GM21717 (cell line): ENCODE measurements around the gene MGAT4B.
A peak's percentile ranks its signal among the peaks of the same experiment; 100 is the strongest.
"Not testable (repeated sequence)": the region's sequence is repeated elsewhere in the genome, so short reads cannot be mapped to it uniquely, and the experiment has no call there.

Source experiments
- ATAC-seq: cut with Tn5 transposase; IDR thresholded peaks from one replicate; pipeline ENCODE4 v1.9.1; 2021; ENCODE audit warnings: mild to moderate bottlenecking, moderate library complexity; ENCODE audit not compliant: unreplicated experiment

The MGAT4B gene

DNA sequence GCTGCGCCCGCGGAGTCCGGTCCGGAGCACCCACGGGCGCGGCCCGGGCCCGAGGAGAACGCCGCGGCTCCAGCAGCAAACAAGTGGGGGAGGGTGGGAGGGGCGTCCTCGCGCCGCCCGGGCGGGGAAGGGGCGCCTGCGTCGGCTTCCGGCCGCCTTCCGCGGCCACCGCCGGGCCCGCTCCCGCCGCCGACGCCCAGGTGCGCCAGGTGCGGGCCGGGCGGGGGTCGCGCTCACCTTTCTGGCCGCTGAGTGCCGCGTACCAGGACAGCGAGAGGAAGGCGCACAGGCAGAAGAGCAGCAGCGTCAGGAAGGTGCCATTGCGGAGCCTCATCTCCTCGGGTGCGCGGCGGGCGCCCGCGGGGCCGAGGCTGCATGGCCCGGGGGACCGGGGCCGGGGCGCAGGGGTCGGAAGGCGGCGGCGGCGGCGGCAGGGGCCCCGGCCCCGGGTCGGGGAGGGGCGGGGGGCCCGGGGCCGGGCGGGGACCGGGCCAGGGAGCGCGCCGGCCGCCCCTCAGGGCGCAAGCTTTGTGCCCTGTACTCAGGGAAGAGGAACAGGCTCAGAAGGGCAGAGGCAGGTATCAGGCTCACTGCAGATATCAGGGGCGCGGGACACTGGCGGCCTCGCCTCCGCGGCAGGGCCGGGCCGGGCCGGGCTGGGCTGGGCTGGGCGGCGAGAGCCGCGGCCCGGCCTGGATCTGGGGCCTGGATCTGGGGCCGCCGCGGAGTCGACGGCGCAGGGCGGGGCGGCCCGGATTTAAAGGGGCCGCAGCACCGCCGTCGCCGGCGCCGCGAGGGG, at the start of gene MGAT4B:
Gene MGAT4B, minus strand, starts transcription at position 617 of the 799 bp plus-strand sequence. Its CDS starts 283 bp downstream, at position 334.
- peak; percentile 63 for ATAC-seq

DNA sequence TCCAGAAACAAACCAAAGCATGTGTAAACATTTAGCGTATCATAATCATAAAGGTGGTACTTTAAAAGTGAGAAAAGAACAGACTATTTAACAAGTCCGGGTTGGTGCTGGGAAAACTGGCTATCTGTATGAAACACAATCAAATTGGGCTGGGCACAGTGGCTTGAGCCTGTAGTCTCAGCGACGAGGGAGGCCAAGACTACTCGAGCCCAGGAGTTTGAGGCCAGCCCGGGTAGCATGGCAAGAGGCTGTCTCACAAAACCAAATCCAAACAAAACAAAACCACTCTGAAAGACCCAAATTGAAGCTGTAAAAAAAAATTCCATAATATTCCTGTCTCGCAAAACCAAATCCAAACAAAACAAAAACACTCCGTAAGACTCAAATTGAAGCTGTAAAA, 47.7 kb upstream of the MGAT4B start:
- ATAC-seq = no peak

DNA sequence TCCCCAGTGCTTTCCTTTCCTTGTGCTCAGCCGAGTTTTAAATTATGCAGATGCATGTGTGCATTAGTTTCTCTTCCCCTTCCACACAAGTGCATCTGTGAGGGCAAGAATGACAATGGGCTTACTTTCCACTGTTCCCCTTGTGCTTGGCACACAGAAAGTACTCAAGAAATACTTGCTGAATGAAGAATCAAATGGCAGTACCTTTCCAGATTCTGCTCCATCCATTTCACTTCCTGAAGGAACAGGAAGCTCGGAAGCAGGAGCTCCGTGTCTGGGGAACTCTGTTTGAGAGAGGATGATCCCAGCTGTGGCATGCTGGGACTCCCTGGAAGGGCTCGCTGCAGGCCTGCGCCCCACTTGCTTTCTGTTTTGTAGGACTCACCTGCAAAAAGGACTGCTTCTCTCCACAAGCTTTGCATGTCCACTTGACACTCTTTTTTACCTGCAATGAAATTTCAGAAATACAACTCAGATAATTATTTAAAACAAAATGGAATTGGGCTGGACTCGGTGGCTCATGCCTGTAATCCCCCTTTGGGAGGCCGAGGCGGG, 46.4 kb upstream of the MGAT4B start:
- ATAC-seq = peak; percentile 91

DNA sequence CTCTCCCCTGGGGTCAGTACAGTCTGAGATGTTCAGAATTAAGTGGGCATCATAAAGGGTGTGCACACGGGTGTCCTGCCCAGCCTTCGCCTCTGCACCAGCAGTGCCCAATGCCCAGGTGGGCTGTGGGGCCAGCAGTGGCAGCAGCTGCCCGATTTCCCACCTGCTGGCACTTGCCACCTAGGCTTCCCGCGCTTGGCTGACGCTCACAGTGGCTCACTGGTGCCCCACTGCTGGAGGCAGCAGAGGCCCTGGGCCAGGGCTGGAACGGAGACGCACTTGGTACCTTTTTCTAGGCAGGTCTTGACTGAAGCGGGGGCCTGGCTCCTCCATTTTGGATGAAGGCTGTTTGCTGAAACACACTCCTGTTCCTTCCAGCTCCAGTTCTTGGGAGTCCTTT, 35.0 kb upstream of the MGAT4B start:
- no peak for ATAC-seq

DNA sequence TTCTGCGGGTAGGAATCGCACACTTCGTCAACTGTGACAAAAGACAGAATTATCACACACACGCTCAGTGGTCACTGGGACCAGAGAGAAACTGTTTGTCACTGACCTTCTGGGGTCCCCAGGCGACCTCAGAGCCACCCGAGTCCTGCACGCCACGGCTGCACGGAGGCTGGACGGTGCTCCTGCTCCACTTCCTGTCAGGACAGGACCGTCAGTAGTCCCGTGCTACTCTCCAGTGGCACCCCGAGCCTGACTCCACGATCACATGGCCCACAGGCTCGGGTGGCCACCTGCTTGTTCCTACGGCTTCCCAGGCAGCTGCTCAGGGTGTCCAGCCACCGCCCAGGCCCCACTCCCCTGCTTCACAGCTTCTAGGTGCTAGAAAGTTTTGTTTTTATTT, 34.1 kb upstream of the MGAT4B start:
- no peak for ATAC-seq

DNA sequence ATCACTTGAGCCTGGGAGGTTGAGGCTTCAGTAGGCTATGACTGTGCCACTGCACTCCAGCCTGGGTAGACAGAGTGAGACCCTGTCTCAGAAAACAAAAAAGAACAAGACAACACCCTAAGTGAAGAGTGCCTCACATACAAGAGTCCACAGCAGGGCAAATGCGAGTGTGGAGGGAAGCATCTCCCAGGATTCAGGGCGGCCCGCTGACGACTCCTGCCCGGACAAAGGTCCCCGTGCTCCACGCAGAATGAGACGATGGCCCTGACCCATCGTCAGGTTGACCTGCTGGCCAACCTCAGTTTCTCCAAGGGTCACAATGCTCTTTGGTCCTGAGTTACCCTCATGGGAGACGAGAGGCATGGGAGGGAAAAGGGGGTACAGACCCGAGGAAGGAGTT, 33.7 kb upstream of the MGAT4B start:
- no peak for ATAC-seq

DNA sequence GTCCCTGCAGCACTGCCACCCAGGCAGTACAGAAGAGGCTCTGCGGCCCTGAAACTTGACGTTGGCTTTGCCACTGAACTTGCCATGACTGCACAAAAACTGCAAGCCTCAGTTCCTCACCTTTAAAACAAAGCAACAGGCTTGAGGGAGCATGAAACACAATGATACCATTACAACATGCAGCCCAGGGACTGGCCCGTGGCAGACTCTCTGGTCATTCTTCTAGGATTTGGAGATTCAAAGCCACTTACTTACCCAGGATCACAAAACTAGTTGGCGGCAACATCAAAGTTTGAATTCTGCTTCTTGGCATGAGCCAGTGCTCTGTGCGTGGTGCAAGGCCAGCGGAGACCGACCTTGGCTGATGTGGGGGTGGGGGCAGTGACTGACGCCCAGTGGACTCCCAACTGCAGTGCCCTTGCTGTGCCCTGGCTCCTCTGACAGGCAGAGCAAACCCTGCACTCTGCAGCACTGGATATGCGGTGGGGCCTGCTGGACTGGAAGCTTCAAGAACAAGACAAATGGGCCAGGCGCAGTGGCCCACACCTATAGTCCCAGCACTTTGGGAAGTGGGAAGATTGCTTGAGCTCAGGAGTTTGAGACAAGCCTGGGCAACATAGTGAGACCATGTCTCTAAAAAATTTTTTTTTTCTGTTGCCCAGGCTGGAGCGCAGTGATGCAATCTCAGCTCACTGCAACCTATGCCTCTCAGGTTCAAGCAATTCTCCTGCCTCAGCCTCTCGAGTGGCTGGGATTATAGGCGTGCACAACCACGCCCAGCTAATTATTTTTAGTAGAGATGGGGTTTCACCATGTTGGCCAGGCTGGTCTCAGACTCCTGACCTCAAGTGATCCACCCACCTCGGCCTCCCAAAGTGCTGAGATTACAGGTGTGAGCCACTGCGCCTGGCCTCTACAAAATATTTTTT, 32.9 kb upstream of the MGAT4B start:
- ATAC-seq = no peak

DNA sequence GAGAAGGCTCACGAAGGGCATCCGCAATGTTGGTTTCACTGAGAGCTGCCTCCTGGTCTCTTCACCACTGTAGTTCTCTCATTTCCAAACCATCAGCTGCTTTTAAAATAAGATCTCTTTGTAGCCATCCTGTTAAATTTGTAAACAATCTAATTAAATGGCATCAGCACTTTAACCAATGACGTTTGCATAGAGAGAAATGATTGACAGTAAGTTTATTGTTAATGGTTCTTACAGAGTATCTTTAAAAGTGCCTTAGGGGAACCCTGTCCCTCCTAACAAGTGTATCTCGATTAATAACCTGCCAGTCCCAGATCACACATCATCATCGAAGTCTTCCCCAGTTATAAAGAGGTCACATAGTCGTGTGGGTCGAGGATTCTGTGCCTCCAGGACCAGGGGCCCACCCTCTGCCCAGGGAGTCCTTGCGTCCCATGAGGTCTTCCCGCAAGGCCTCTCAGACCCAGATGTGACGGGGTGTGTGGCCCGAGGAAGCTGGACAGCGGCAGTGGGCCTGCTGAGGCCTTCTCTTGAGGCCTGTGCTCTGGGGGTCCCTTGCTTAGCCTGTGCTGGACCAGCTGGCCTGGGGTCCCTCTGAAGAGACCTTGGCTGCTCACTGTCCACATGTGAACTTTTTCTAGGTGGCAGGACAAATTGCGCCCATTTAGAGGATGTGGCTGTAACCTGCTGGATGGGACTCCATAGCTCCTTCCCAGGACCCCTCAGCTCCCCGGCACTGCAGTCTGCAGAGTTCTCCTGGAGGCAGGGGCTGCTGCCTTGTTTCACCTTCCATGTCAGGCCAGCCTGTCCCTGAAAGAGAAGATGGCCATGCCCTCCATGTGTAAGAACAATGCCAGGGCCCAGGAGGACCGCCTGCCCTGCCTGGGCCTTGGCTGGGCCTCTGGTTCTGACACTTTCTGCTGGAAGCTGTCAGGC, 30.7 kb upstream of the MGAT4B start:
- ATAC-seq = no peak

DNA sequence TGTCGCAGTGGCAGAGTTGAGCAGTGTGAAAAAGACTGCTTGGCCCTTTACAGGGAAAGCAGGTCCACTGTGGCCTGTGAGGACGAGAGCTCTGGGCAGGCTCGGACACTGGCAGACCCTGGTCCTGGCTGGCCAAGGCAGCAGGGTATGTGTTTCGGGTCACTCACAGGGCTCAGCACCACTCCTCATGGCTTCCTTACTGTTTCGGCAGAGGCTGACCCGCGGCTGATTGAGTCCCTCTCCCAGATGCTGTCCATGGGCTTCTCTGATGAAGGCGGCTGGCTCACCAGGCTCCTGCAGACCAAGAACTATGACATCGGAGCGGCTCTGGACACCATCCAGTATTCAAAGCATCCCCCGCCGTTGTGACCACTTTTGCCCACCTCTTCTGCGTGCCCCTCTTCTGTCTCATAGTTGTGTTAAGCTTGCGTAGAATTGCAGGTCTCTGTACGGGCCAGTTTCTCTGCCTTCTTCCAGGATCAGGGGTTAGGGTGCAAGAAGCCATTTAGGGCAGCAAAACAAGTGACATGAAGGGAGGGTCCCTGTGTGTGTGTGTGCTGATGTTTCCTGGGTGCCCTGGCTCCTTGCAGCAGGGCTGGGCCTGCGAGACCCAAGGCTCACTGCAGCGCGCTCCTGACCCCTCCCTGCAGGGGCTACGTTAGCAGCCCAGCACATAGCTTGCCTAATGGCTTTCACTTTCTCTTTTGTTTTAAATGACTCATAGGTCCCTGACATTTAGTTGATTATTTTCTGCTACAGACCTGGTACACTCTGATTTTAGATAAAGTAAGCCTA, 29.8 kb upstream of the MGAT4B start:
- ATAC-seq = peak; percentile 45

DNA sequence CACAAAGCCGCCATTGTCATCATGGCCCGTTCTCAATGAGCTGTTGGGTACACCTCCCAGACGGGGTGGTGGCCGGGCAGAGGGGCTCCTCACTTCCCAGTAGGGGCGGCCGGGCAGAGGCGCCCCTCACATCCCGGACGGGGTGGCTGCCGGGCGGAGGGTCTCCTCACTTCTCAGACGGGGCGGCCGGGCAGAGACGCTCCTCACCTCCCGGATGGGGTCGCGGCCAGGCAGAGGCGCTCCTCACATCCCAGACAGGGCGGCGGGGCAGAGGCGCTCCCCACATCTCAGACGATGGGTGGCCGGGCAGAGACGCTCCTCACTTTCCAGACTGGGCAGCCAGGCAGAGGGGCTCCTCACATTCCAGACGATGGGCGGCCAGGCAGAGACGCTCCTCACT, 28.2 kb upstream of the MGAT4B start:
- not testable (repeated sequence) for ATAC-seq

DNA sequence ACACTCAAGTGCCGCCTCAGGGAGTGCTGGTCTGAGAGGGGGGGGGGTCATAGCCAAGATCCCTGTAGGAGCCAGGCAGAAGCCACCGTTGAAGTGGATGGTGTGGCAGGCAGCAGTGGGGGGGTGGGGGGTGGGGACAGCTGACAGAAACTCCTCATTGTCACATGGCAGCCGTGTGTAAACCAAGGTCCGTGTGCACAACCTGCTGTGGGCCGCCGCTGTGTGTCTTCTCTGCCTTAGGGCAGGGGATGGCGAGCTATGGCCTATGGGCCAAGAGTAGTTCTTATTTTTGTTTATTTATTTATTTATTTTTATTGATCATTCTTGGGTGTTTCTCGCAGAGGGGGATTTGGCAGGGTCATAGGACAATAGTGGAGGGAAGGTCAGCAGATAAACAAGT, 27.5 kb upstream of the MGAT4B start:
- ATAC-seq = no peak

DNA sequence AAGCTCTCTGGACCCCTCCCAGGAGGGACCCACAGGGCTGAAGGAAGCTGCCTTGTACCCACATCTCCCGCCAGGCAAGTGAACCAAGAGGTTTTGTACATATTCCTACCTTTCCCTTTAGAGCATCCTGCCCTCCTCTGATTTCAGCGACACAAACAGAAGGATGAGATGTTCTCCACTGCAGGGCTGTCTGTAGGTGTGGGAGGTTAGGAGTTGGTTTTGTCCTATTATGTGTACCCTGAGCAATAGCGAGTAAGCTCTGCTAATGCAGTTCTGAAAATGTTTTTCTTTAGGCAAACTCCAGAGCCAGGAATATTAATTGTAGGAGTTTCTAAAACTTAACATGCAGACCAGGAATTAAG, 27.0 kb upstream of the MGAT4B start:
- ATAC-seq = no peak

DNA sequence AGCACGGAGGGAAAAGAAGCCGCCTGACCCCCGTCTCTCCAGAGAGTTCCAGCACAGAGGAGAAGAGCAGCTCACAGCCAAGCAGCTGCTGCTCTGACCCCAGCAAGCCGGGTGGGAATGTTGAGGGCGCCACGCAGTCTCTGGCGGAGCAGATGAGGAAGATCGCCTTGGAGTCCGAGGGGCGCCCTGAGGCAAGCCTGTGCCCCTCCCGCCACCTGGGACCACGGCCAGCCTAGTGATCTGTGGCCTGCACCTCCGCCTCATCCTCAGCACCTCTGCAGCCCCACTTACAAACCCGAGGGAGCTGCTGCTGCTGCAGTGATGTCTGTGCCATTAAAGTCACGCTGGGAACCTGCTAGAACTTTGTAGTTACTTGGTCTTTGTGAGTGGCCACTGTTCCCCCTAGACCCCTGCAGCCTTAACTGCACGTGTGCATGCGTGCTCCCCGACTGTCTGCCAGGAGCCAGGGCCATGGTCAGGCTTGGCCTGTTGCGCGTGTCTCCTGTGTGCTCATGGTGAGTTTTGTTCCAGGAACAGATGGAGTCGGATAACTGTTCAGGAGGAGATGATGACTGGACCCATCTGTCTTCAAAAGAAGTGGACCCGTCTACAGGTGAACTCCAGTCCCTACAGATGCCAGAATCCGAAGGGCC, 26.5 kb upstream of the MGAT4B start:
- ATAC-seq = no peak

DNA sequence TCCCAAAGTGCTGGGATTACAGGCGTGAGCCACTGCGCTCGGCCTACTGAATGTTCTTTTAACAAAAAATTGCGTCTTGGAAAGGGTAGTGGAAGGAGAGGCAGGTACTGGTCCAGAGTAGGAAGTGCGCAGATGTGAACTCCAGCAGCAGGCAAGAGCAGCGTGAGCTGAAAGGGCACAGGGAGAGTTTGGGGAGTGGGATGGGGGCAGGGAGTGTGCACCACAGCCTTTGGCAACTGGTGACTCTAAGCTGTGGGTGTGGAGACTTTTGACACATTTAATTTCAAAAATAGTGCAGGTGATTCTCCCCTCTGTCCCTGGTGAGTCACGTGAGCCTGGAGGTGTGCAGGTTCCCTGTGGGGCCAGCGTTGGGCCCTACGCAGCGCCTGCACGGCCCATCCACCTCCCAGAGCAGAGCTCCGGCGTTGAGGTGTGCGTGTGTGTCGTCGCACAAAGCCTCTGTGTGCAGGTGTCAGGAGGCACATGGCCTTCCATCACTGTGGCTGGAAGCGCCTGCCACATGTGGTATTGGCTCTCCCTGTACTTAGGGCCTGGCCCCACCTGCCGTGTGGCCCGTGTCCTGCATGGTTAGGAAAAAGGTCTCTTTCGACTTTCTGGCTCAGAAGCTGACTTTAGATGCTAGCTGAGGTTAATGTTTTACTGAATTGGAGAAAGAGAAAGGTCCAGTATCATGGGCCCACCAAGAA, 25.5 kb upstream of the MGAT4B start:
- ATAC-seq = no peak

DNA sequence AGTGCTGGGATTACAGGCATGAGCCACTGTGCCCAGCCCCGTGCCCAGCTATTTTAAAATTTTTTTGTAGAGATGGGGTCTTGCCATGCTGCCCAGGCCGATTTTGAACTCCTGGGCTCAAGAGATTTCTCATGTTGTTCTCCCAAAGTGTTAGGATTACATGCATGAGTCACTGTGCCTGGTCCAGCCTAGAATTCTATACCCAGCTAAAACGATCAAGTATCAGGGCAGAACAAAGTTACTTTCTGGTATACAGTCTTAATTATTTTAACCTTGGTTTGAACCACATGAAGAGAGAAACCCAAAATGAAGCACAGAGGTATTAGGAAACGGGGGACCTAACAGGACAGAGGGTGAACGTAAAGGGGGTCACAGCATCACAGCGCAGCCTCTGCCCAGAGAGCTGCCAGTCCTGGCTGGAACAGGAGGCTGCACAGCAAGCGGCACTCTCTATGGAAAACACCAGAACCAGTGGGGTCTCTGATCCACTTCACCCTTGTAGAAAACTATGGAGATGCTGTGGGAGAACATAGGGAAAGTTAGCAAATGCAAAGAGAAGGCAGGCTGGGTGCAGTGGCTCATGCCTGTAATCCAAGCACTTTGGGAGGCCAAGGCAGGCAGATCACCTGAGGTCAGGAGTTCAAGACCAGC, 24.3 kb upstream of the MGAT4B start:
- ATAC-seq = no peak

DNA sequence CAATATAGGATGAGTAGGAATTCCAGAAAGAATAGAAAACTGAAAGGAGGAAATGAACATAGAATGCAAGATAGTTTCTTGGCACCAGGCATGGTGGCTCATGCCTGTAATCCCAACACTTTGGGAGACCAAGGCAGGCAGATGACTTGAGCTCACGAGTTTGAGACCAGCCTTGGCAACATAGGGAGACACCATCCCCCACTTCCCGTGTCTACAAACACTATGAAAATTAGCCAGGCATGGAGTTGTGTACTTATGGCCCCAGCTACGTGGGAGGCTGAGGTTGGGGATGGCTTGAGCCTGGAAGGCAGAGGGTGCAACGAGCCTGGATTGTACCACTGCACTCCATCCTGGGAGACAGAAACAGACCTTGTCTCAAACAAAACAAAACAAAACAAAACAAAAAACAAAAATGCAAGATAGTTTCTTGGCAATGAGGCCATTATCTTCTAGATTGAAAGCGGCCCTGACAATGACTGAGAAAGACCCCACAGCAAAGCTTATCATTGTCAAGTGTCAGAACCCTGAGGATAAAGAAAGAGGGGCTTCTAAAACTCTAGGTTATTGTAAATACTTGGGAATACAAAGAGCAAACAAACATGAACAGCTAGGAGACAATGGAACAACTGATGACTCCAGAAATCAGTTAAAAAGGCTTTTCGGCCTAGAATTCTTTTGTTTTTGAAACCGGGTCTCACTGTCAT, 23.2 kb upstream of the MGAT4B start:
- ATAC-seq = no peak

DNA sequence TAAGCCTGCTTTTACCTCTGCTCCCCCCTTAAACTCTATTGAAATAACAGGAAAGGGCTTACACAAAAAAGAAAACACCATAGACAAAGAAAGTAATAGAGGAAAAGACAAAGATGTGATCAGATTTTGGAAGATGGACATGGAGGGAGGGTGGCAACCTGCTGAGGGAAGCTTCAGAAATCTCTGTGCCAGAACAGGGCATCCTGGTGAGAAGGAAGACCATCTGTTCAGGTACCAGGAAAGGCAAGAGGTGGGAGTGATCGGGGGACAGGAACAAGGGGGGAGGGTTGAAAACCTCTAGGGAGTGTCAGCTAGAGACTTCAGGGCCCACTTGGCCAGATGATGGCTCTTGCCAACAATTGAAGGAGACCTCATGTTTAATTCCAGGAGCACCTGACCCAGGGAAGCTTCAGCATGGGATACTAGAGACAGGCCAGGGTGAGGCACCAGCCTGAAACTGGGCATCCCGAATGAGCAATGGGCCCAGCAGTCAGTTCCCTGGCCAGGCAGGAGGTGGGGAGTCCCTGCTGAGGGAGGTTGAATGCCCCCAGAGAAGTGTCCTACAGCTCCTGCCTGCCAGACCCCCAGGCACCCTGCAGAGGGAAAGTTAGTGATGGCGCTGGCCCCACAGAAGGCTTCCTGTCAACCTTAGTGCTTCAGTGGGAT, 22.2 kb upstream of the MGAT4B start:
- ATAC-seq = no peak
